Fibroblast of upper back skin (primary cell): Measurements from ENCODE around the gene L3HYPDH.

Source experiments
- DNase-seq: peaks from one replicate; pipeline ENCODE4 v3.0.0-alpha.2; 2013

L3HYPDH gene

DNA sequence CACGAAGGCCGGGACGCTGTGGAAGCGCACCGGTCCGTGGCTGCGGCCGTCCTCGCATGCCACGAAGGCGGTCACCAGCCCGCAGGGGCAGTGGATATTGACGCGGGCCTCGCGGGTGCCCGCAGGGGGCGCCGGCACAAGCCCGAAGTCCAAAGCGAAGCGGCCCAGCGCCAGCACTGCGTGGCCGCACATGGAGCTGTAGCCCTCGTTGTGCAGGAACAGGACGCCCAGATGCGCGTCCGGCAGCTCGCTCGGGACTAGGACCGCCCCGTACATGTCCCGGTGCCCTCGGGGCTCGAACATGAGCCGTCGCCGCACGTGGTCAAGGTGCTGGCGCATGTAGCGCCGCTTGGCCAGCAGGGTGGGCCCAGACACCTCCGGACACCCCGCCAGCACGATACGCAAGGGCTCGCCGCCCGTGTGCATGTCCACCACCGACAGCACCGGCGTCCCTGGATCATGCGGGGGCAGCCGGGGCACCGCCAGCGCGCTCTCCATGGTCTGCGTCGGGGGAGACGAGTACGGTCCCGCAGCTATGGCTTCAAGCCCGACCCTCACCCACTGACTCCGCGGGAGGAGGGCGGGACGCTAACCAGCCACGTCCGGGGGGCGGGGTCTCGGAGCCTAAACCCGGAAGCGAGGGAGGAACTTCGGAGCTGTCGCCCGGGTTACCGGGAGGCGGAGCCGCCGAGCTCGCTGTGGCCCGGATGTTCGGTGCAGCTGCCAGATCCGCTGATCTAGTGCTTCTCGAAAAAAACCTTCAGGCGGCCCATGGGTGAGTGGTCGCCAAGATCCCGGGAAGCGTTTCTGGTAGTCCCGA, at the start of gene L3HYPDH, which contains the start of gene JKAMP:
TSS of gene L3HYPDH (minus strand) at position 590 of the 820 bp plus-strand sequence. CDS start at position 498, 92 bp downstream.
TSS of gene JKAMP (plus strand) at position 699 of the 820 bp plus-strand sequence. CDS start at position 772, 73 bp downstream.
- DNase-seq = peak; percentile 96

DNA sequence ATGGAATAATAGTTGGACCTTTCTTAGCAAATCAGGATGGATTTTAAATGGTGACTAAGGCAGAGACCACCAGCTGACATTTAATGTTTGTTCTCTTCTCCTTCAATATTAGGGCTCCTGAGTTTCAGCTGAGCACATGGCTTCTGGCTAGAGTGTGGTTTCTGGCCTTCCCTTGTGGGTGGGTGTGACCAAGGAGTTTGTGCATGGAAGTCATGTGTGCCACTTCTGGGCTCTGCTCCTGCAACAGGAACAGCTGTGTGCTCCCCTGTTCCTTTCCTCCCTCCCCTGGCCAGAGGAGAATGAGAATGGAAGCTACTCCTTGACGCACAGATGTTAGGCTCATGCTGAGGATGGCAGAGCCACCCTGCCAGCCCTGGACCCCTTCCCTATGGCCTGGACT, 48.2 kb upstream of the L3HYPDH start:
- no peak for DNase-seq

DNA sequence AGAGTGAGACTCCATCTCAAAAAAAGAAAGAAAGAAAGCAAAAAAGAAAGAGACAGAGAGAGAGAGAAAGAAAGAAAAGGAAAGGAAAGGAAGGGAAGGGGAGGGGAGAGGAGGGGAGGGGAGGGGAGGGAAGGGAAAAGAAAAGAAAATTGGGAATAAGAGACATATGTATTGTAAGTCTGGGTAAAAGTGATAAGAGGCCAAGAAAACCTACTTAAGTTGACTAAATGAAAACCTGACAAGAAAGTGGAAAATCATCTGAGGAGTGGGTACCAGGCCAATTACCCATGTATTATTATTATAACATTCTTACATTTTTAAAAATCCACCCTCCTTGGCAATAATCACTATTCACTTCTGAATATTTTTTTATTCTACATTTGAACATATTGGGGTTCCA, 46.1 kb upstream of the L3HYPDH start:
- DNase-seq = no peak

DNA sequence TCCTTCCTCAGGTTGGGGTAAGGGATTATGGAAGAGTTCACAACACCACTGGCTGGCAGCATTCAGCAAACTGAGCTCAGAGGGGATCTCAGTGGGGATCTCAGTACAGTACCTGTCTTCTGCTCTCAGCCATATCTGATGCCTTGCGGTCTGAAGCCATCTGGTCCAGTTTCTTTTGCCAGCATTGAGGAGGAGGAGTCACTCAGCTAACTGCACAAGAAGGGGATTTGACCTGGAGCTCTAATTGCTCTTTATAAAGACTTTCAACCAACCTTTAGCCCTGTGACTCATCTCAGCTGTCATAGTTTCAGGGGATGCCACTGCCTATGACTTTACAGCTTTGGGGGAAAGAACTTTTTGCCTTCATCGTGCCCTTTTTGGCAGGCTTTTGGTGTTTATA, 45.0 kb upstream of the L3HYPDH start:
- no peak for DNase-seq

DNA sequence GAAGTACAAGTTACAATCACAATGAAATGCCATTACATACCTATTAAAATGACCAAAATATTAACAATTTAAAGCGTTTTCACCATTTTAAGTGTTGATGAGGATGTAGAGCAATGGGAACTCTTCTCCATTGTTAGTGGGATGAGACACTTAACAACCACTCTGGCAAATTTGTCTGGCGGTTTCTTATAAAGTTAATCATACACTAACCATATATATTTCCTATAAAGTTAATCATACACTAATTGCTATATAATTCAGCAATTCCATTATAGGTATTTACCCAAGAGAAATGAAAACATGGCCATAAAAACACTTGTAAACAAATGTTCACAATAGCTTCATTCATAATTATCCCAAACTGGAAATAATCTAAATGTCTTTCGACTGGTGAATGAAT, 36.0 kb upstream of the L3HYPDH start:
- DNase-seq = no peak

DNA sequence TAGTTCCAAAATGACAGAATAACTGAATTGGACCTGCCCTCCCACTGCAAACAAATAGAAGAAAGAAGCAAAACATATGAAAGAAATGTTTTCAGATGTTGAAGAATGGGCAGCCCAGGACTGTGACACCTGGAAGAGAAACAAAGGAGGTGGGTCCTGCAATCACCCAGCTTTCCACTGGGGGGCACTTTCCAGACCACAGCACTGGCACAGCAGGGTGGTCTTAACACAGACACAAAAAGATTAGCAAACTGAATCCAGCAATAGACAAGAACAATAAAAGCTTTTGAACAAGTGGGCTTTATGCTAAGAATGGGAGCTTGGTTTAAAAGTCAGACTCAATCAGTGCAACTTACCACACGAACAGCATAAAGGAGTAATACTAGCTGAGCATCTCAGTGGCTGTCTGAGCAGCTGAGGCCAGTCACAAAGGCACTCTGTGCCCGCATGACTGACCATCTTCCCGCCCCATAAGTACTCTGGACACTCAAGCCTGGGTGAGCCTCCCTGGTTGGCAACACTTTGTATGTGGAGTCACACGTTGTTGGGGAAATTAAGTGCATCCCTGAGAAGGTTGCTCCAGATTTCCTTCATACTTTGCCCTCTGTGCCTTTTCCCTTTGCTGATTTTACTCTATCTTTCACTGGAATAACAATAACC, 27.8 kb upstream of the L3HYPDH start:
- DNase-seq = no peak

DNA sequence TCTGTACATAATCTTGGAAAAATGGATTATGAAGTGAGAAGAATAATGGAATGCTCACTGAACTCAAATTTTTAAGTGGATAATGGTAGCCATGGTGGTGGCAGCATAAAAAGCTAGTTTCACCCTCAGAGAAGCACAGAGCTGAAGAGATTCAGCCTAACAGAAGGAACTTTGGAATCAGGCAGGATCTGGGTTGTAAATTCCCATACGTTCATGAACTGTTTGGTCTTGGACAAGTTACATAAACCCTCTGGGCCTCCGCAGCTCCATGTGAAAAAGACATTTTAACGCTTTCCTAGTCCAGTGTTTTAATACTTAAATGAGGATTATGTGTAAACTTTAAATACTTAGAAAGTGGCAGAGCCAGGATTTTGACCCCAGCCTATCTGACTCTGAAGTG, 26.8 kb upstream of the L3HYPDH start:
- DNase-seq = no peak

DNA sequence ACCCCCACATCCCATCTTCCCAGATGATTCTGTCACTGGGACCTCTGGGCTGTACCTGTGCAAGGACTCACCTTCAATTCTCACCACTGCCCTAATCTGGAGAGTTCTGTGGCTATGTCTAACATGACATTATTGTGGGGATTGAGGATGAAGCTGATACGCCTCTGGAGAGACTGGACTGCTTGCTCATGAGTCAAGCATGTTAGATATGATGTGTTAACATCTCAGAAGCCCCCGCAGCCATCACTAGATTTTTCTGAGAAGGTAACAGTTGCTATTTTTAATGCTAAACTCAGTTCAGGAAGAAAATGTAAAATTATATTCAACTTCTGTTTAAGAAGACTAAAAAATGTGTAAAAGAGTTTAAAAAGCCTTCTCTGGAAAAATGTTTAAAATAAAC, 25.8 kb upstream of the L3HYPDH start:
- no peak for DNase-seq

DNA sequence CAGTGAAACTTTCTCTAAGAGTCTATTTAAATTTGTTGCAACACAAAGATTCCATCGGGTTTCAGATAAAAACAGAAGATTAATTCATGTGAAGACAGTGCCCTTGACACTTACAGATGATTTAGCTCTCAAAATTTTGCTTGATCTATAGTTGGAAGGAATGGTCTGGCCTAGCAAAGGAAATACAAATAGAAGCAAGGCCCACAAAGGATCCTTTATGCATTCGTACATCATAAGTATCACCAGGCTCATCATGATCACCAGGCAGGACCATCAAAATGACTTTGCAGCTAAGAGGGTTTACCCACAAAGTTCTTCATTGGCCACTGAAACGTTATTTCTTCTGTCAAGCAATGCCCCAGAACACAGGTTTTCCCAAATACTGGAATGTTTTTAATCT, 24.9 kb upstream of the L3HYPDH start:
- DNase-seq = no peak

DNA sequence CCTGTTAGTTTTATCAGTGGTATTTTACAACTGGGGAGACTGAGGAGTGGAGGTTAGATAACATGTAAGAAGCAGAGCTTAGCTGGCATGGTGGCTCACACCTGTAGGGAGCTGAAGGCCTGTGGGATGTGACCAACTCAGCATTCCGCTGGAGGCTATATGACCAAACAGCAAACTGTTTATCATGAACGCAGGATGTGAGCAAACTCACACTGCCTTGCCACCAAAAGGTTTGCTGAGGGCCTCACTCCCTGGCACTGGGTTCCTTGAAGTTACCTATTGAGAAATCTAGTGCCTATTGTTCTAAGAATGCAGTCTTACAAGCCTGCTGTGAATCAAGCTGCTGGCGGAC, 23.5 kb upstream of the L3HYPDH start:
- DNase-seq = no peak

DNA sequence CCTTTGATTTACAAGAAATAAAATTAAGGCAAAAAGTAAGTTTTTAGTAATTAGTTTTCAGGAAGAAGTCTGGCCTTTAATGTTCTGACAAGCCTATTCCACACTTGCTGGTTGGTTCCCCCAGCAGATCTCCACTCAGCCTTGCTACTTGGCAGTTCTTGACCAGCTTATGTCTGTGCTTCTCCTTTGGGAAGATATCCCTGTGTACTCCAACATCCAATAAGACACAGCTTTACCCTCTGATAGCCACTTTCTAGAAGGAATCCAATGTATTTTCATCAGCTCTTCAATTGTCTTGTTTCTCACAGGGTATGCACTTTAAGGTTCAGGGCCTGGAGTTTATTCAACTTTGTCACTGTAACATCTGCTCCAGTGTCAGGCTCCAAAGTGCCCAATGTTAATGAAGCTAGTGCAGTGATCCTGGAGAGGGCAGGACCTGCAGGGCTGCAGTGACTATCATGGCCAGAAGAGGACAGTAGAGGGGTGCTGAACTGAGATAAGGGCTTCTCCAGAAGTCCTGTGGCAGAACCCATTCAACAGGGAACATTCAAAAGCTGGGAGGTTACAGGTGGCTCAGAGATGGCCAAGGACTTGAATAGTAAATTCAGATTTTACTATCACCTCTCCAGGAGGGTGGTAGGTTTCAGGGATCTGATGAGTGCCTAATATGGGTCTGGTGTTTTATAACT, 23.0 kb upstream of the L3HYPDH start:
- peak; percentile 42 for DNase-seq

DNA sequence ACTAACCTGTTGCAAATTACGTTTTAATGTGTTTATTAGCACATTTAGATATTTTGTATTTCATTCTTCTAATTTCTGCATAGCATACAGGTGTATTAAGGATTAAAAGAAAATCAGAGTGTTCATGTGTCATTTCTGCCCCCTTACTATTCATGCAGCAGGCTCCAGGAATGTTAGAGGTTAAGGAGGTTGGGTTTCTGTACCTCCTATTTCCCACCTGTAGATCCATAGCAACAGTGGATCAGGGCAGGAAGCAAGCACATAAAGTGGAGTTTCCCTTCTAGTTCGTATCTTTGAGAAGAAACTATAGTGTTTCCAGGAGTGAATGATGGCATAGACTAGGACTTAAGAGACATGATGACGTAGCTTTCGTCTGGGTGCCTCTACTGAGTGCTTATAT, 19.0 kb upstream of the L3HYPDH start:
- DNase-seq = no peak

DNA sequence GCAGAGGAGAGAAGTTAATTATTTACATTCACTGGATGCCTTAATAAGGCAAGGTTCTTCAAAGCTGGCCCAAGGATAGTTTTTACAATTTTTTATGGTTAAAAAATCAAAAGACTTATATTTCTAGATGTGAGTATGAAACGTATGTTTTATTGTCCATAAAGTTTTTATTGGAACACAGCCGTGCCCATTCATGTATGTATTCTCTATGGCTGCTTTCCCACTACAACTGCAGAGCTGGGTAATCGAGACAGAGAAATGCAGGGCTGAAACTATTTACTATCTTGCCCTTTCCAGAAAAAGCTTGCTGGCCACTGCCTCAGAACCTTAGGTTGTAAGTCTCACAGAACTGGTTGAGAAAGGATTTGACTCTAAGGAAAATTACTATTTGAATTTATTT, 16.5 kb upstream of the L3HYPDH start:
- no peak for DNase-seq

DNA sequence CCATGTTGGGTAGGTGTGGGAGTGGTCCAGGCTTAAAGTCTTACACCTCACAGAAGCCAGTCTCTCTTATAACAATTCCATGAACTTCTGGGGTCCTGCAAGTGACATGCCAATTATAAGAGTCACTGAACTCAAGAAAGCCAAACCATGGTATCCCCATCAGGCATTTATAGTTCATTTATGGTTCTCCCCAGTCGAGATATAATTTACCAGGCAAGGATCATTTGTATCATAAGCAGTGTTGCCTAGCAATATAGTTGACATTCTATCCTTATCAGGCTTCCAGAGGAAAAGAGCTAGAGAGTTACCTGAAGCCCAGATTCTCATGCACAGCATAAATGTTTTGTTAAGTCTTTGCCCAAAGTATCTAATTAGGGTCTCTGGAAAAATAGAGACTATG, 8.2 kb upstream of the L3HYPDH start:
- no peak for DNase-seq

DNA sequence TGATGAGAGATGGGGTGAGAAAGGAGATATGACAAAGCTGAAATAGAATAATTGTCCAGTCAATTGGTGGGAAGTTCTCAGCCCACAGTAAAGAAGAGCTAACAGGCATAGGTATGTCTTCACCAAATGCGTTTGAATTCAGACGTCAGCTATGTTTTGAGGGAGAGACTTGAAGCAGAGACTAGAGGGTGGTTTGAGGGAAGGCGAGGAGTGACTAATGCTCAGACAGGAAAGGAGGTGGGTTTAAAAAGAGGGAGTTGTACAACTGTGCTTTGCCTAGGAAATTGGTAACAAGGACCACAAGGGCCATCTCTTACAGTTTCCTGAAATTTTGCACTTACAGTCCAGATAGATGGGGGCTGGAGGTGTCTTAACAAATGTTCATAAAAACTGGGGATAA, 6.5 kb upstream of the L3HYPDH start:
- no peak for DNase-seq

DNA sequence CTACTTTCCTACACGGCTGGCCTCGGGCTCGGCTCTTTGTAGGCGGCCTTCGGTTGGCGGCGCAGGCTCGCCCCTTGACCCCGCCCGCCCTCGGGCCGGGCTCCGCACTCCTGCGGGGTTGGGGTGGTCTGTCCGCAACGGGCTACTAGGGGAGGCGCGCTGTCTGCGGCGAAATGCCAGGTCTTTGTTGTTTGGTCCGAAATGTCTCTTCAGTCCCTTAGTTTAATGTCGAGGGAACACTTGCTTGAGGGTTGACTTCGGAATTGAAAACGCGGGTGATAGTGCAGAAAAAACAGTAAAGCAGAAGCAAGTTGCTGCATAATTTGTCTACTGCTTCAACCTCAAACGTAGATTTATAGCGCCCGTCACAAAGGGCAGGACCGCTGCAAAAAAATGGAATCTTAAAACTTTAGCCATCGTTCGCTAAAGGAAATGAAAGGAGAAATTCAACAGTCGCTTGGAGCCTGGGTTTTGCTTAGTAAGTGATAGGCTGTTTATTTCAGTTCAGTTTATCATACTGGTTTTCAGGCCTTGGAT, 499 bp upstream of the L3HYPDH start:
- DNase-seq = no peak

DNA sequence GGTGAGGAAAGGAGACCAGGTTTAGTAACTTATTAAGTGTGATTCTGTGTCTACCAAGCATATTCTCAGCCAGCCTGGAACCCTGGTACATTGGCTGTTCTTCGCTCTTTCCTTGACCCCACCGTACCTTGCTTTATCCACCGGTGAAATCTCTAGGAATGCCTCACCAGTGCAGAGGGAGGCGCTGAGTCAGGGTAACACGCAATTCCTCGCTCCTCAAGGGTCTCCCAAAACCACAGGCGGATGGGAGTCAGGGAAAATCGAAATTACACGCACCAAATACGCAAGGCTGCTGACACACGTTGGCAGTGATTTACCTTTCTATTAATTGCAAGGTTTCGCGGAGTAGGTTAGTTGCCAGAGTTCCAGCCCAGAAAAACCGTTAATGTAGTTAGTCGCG, 845 bp downstream of the L3HYPDH start:
- peak; percentile 85 for DNase-seq

DNA sequence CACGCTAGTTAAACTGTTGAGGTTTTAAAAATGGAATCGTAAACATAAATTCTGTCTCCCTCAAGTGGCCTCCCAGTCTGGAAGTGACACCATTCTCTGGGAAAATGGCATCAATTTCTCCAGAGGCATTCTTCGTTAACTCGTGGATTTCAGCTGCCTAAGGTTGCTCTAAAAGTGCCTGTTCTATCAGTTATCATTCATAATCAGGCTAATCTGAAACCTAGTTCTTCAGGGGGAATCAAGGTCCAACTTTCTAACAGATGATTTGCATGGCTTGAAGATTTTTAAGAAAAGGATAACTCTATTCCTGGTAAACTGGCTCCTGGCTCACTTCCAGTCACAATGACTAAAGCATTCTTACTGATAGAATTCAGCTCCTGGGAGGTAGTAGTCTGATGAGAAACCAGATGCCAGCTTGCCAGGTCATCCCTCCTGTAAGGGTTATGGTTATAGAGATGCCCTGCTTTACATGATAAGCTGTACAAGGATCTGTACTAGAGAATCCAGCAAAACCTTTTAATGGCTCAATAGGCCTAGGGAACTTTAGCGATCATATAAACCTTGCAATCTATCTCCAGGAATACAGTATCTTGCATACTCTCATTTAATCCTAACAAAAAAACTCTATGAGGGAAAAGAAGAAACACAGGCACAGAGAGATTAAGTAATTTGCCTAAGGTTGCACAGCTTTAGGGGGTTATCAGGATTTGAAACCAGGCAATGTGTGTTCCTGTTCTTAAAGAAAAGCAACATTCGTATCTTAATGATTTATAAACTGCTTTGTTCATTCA, 1.5 kb downstream of the L3HYPDH start:
- DNase-seq = peak; percentile 97

DNA sequence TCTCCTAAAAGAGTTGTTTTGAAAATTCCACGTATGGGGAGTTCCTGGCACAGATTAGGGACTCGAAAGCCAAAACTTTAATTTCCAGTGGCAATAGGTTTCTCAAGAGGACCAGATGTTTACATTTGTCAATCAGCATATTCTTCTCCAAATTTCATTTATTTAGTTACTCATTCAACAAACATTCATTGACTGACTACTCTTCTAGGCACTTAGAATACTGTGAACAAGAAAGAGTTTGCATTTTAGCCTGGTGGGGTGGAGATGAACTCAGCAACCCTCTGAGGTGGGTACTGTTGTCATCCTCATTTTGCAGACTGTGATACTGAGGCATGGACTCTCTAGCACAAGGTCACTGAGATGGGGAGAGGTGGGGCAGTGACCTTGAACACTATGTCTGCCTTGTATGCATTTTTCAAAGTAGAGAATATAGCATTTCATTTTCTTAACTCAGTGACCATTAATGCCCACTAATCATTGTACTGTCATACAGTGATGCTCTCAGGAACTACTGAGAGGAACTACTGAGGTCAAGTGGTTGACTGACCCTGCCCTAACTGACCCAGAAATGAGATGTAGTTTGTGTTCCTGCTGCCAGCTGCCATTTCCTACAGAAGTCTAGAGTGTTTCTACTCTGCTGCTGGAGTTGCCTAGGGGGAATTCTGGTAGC, 2.2 kb downstream of the L3HYPDH start:
- DNase-seq = peak; percentile 79

DNA sequence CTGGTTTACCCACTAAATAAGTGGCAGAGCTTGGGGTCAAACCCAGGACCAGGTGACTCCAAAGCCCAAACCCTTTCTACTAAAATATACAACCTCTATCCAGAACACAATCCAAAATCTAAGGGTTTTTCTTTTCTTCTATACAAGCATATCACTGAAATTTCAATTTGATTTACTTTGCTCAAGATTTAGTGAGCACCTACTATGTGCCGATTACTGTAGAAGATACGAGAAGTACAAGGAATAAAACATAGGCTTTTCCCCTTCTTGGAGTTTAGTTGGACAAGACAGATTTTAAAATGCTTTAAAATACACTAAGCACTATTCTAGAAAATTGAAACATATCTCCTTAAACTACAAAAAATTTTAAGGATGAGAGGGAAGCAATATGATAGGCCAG, 2.8 kb downstream of the L3HYPDH start:
- DNase-seq = no peak

DNA sequence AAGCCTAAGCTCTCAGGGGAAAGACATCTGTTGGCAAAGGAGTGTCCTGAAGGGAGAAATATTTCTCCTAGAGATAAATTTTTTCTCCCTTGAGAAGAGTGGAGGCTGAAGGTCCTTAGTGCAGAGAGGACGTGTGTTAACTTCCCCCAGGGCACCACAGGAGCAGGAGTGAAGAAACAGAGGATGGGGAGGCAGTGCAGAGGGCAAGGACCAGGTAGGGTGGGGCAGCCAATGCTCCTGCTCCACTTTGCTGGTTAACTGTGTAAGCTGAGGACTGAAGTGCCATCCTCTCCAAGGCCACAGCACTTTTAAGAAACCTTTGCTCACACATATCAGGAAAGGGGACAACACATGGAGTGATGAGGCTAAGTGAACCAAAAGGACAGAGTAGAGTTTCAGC, 4.0 kb downstream of the L3HYPDH start:
- no peak for DNase-seq

DNA sequence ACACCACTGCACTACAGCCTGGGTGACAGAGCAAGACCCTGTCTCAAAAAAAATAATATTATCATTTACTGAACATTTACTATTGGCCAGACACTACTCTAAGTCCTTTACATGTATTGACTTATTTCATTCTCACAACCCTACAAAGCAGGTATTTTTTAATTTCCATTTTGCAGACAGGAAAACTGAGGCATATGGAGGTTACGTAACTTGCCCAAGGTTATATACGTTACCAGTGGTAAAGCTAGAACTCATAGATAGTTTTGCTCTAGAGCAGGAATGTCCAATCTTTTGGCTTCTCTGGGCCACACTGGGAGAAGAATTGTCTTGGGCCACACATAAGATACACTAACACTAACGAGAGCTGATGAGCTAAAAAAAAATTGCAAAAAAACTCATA, 5.7 kb downstream of the L3HYPDH start:
- no peak for DNase-seq
